HG03097 (cell line): ENCODE measurements around the gene CORIN.
"Not testable (repeated sequence)": the region's sequence is repeated elsewhere in the genome, so short reads cannot be mapped to it uniquely, and the experiment has no call there.

Experiments used
- ATAC-seq: cut with Tn5 transposase; IDR thresholded peaks from one replicate; pipeline ENCODE4 v1.9.1; 2021; ENCODE audit not compliant: unreplicated experiment, low FRiP score

CORIN gene

DNA sequence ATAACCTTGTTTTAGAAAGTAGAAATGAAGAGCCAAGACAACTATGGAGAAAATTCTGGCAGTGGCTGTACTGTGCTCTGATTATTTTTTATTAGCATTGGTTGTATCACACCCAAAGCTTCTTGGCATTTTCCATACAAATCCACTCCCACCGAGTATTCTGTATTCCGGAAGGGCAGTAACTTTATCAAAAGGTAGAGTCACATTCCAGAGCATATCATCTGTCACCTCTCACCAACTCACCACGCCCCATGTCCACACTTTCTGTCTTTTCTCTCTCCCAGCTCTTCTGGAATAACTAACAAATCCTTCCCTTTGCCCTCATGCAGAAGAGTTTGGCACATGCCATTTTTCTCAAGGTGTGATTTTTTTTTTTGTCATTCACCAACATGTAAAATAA is 52.7 kb downstream of the CORIN start:
- ATAC-seq, result no peak

DNA sequence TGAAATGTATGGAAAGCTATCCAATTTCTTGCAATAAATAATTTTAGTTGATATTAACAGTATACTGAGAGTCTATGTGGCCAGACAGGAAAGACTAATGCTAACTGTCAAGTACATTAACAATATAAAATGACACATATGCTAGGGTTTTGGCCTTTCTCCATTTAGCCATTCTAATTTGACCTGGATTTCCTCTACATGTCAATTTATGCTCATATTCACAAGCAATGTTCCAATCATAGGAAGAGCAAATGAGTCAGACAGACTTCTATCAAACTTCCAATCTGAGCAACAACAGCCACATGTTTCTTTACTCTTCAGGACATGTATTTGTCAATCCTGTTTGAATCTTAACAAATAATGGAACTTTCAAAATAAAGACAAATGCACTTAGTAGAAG is 53.6 kb downstream of the CORIN start:
- no peak for ATAC-seq

DNA sequence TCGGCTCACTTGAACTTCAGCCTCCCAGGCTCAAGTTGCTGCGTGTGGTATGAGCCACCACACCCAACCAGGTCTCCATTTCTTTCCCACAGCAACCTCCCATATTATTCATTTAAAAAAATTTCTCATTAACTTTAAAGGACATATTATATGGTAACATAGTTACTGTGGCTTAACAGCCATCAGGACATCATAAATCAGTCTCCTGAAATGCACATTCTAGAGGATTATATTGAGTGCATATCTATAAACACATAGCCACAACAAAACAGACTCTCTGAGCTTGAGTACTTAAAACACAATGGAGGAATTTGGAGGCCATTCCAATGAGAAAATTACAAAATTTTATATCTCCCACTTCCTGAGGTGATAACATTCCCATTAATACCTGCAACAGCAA is 61.5 kb downstream of the CORIN start:
- ATAC-seq, result no peak

DNA sequence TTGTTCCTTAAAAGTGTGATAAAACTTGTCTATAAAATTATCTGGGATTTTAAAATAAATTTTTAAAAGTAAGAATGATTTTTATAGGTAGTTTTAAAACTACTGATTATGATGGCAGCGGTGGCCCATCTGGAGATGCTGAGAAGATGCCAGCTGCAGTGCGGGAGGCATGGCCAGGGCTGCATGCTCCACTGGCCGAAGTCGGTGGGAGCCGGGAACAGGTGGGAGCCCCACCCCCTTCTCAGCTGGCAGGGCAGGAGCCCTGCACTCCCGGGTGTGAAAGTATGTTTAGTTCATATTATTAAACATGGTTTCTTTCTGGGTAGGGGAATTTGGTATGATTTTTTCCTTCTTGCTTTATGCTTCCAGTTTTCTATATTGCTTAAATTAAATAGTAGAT is 63.8 kb downstream of the CORIN start:
- ATAC-seq, result no peak

DNA sequence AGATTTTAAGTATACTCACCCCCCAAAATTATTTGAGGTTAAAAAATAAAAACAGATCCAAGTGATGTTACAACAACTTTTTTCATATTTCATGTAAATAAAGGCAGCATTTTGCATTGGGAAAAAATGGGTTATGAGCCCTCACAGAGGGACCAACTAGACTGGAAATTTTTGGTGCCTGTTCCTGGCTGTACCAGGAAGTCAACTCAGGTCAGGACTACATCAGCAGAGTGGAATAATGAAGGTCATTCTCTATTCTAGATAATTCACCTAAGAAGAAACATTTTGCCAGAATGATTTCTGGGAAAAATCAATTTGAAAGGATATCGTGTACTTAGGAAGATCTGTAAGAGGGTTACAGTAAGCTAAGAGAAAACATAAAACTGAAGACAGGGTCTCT is 66.8 kb downstream of the CORIN start:
- no peak for ATAC-seq

DNA sequence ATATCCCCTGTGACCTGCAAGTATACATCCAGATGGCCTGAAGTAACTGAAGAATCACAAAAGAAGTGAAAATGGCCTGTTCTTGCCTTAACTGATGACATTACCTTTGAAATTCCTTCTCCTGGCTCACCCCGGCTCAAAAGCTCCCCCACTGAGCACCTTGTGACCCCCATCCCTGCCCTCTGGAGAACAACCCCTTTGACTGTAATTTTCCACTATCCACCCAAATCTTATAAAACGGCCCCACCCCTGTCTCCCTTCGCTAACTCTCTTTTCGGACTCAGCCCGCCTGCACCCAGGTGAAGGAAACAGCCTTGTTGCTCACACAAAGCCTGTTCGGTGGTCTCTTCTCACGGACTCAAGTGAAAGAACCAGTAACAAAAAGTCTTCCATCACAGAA is 69.9 kb downstream of the CORIN start:
- ATAC-seq, result not testable (repeated sequence)

DNA sequence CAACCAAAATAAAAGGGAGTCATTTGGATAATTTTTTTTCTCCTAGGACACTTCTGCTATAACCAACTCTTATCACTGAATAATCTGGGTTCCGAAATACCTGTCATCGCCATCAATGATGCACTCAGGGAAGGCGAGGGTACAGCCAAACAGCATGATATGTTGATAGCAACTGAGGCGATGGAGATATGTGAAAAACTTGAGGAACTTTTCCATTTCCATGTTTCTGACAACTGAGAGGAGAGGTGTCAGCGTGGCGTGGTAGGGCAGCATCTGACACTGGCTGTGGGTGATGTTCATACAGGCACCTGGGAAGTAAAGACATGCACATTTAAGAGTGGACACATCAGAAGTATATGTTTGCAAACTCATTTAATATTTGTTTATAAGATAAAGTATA is 74.6 kb downstream of the CORIN start:
- no peak for ATAC-seq

DNA sequence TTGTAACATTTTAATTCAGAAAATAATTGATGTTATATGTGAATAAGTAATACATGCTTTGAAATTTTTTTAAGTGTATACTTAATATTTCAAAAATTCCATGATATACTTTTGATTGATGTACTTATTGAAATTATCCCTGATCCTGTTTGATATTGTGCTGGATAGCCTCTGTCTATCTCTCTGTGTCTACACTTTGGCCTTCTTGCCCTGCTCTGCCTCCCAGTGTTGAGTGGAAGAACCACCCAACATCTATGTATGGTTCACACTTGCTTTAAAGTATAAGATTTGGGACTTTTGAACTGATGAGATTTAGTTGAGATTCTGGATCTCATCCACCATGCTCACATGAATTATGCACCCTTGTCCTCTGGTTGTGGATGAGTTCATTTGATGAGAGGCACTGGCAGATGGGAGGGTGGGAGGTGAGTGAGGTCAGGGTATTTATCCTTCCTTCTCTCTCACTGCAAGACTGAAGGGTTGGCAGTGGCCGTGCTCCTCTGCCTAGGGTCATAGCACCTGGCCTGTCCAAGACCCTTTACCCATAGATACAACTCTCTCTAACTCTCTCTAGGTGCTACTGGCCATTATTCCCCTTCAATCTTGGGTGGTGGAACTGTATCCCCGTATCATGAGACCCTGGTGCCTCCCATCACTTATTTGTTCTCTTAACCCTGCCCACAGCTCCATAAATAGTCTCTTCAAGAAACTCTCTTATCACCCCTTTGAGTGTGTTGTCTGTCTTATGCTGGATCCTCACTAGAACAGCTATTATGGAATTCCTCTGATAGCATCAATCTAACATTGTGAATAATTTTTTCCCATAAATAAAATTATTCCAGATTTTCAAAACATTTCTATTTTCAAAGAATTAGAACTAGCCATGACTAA is 75.2 kb downstream of the CORIN start:
- no peak for ATAC-seq

DNA sequence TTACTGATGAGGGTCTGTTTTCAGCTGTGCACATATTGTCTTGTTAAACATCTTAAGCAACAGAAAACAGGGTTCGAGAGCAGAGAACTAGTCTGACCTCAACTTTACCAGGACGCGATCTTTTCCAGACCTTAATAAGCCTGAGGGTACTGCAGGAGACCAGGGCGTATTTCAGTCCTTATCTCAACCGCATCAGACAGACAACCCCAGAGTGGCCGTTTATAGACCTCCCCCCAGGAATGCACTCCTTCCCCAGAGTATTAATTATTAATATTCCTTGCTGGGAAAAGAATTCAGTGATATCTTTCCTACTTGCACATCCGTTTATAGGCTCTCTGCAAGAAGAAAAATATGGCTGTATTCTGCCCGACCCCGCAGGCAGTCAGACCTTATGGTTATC is 84.6 kb downstream of the CORIN start:
- ATAC-seq, result not testable (repeated sequence)

DNA sequence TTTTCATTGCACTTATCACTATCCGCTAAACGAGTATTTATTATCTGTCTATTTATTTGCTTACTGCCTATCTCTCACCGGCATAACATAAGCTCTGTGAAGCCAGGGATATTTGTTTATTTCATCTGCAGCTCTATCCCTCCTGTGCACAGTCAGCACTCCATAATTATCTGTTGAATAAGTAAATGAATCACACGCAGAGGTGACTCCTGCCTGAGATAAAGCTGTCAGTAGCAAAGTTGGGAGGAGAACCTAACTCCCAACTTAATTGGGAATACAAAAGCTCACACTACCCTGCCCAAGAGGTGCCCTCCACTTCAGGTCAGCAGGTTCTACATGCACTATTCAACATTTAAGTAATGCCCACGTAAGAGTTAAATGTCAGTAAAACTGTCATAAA is 85.7 kb downstream of the CORIN start:
- no peak for ATAC-seq

DNA sequence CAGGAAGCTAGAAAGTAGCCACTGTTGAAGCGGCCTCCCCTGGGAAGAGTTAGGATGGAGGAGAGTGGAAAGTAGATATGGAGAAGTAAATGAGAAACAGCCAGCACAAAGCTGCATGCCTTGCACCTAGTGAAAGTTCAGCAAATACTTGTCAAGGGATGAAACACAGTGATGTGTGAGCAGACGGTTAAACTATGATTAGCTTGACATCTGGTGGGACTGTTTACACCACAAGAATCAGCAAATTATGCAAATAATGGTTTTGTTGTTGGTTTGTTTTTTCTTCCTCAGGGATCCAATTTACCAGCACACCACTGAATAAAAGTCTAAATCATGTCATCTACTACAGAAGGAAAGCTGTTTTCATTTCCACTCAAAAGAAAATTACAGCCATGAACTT is 87.1 kb downstream of the CORIN start:
- ATAC-seq, result no peak

DNA sequence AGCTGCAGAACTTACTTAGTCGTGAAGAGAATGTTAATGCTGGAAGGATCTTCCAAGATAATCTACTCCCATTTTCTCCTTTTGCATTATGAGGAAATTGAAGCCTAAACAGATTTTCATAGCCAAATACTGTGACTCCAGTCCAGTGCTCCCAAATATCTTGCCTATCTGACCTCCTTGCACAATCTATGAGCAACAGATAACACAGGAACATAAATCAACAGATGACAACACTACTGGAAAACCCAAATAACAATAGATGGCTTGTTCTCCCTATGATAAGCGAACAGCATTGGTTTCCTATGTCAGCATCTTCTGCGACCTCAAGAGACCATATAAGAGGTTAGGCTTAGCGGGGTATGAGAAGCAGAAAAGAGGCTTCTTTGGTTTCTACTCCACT is 88.0 kb downstream of the CORIN start:
- no peak for ATAC-seq

DNA sequence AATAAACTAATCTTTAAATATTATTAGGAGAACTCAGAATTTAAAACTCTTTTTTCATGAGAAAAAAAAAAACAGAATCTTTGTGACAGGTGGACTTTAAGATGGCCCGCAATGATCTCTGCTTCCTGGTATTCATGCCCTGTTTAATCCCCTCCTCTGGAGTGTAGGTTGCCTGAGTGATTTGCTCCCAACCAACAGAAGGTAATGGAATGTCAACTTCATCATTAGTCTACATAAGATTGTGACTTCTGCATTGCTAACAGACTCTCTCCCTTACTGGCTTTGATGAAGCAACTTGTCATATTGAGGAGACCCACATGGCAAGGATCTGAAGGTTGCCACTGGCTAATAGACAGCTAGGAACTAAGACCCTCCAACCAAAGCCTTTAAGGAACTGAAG is 88.8 kb downstream of the CORIN start:
- no peak for ATAC-seq

DNA sequence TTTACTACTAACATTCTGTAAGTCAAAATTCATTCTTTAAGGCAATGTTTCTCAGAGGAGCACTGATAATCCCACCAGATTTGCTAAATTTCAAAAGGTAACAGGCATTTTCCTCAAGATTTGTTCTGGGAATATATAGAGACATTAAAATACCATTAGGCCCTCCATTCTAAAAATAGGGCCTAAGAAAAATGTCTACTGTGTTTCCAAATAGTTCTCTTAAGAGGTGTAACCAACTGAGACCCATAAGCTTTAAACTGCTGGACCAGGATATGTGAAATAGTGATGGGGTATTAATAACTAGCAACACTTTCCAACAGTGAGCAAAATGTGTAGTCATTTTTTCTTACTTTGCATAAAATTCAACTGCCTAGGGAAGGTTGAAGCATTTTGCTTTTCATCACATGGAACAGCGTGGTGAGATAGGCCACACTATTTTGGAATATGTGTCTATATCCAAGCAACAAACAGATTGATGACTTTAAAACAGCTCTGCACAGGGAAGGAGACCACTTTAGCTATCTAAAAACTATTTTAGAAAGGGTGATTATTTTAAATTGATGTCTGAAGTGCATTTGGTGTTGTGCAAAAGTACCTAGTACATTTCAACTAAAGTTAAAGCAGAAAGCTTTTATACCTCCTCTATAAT is 89.9 kb downstream of the CORIN start:
- ATAC-seq, result no peak

DNA sequence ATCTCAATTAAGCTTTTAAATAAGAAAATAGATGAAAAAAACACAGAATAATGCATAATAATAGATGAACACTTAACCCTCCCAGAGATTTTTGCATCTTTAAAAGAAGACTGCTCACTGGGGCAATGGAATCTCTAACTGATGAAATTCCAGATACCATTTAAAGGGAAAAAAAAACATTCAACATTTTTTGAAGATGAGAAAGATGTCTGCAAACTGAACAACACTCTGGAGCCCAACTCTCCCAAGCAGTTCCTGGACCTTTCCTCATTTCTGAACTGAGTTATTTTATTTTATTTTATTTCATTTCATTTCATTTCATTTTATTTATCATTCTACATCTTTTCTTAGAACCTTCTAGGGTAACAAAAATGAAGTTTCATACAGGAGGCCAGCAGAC is 90.7 kb downstream of the CORIN start:
- ATAC-seq, result no peak

DNA sequence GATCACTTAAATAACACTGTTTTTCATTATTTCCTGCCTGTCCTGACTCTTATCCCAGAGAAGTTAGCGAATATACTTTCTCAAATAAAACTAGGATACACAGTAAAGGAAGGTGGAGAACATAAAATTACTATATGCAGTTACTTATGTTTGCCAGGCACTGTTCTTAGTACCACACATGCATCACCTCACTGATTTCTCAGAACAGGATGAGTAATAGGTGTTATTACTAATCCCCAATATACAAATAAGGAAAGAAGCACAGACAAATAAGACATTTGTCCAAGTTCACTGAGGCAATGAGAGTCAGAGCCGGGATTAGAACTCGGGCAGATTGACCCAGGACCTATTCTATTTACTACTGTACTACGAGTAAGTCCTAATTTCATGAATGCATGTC is 91.7 kb downstream of the CORIN start:
- no peak for ATAC-seq

DNA sequence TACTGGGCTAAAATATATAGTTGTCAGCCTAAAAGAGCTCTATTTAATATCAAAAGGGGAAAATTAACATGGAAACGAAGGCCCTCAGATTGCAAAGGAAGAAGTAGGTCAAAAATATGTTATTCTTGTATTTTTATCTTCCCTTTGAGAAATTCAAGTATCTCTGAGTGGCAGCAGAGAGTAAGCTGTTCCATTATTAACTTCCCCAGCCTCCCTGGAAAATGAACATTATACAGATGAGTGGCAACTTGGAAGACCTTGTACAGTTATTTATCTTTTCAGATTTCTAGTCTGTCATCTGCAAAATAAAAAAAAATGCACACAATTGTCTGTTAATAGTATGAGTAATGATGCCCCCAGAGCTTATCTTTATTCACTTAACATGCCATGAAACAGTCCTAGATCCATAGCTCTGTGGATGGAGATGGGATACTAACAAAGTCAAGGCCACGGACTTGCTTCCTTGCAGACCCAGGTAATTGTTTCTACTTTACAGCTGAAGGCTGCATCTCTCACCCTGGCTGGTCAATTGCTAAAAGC is 93.0 kb downstream of the CORIN start:
- ATAC-seq, result no peak

DNA sequence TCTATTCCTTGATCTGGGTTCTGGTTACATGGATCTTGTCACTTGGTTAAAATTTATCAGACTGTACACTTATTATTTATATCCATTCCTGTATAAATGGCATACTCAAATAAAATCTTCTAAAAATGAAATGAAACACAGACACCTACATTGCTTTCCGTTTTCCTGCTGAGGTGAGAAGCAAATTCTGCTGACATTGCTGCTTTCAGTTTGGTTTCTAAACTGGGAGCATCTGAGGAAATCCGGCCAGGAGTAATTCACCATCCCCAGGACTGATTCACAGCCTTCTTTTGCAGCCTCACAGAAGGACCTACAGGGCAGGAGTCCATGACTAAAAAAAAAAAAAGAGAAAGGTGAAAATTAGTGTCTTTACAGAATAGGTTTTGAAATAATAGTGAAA is 93.6 kb downstream of the CORIN start:
- ATAC-seq, result no peak

DNA sequence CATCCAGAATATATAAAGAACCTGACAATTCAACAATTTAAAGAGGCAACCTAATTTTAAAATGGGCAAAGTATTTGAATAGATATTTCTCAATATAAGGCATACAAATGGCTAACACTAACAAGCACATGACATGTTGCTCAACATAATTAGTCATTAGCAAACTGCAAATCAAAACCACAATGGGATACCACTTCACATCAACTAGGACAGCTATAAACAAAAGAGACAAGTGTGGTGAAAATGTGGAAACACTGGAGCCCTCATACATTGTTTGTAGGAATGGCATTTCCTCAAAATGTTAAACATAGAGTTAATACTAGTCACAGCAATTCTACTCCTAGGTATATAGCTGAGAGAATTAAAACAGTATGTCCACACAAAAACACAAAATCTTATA is 96.7 kb downstream of the CORIN start:
- no peak for ATAC-seq

DNA sequence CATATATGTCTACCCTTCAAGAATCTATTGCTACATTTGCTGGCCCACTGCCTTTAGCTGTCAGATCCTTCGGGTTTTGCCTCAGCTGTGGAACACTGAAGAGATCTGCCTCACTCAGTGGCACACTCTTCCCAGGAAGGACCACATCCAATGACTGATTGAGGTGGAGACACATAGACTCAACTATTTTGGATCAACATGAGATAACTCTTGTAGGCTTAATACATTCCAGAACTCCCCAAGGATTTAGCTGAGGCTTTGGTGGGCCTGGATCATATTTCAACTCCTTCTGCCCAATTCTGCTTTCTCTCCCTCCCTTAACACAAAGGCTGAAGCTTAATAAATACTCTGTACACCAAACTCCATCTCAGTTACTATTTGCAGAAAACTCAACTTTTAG is 100.5 kb downstream of the CORIN start:
- no peak for ATAC-seq

DNA sequence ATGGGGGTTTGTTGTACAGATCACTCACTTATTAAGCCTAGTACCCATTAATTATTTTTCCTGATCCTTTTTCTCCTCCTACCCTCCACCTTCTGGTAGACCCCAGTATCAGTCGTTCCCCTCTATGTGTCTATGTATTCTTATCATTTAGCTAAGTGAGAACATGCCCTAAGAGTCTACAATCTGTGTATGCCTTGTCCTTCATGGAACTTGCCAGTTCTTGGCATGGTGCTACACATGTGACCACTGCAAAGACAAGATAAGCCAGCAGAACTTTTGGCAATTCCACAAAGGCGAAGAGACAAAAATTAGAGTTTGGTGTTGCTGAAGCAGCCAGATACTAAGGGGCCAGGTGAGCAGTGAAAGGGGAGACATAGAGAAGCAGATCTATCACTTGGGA is 101.3 kb downstream of the CORIN start:
- no peak for ATAC-seq

DNA sequence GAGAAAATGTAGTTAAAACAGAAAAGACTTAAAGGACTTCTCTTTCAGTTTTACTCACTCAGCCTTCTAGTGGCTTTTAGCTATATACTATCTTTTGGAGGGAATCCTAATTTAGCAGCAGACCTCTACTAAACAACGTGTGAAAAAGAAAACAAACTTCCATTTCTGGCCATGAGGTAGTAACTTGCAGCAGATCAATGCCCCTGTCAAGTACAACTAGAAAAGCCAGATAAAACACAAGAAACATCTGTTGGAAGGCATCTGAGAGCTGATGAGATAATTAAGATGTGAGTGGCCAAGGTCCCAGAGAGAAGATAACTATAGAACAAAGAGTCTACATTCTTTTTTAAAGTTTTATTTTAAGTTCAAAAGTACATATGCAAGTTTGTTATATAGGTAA is 101.7 kb downstream of the CORIN start:
- ATAC-seq, result no peak
